Activated gamma-delta T cell treated with anti-CD3 and anti-CD28 coated beads, Interleukin-2, amount 50 U/mL, for 16 hours (primary cell): ENCODE measurements around the gene TMEM38A.
"Not testable (repeated sequence)": the region's sequence is repeated elsewhere in the genome, so short reads cannot be mapped to it uniquely, and the experiment has no call there.

Source experiments
- DNase-seq: peaks from one replicate; pipeline ENCODE4 v3.0.0-alpha.2; 2020; ENCODE audit warnings: low read depth

TMEM38A gene

GRCh38 chr19:16677055-16677454, 16.1 kb downstream of the TMEM38A start:
- no peak for DNase-seq

GRCh38 chr19:16678498-16678897, 17.6 kb downstream of the TMEM38A start:
- no peak for DNase-seq

GRCh38 chr19:16679811-16680210, 18.9 kb downstream of the TMEM38A start:
- DNase-seq, result no peak

- no peak for DNase-seq
These were observed 21.6 kb downstream of the TMEM38A start for GRCh38 chr19:16682539-16682938.

GRCh38 chr19:16684216-16684615, 23.3 kb downstream of the TMEM38A start:
- no peak for DNase-seq

GRCh38 chr19:16688084-16688483, 27.1 kb downstream of the TMEM38A start:
- no peak for DNase-seq

- DNase-seq, result no peak
These were observed 38.0 kb downstream of the TMEM38A start for GRCh38 chr19:16698914-16699313.

- DNase-seq, result no peak
These were observed 41.2 kb downstream of the TMEM38A start for GRCh38 chr19:16702123-16702522.

- DNase-seq, result no peak
These were observed 42.7 kb downstream of the TMEM38A start for GRCh38 chr19:16703677-16704076.

- DNase-seq, result not testable (repeated sequence)
These were observed 49.9 kb downstream of the TMEM38A start for GRCh38 chr19:16710870-16711269.

- DNase-seq, result not testable (repeated sequence)
These were observed 51.4 kb downstream of the TMEM38A start for GRCh38 chr19:16712295-16712694.

- peak; percentile 27 for DNase-seq
These were observed 53.9 kb downstream of the TMEM38A start for GRCh38 chr19:16714702-16715287.

GRCh38 chr19:16715611-16716010, 54.7 kb downstream of the TMEM38A start:
- DNase-seq, result no peak

GRCh38 chr19:16721051-16721450, 60.1 kb downstream of the TMEM38A start:
- no peak for DNase-seq

GRCh38 chr19:16722591-16722990, 61.7 kb downstream of the TMEM38A start:
- no peak for DNase-seq

GRCh38 chr19:16726916-16727315, 66.0 kb downstream of the TMEM38A start:
- DNase-seq, result no peak

- DNase-seq, result not testable (repeated sequence)
These were observed 74.8 kb downstream of the TMEM38A start for GRCh38 chr19:16735650-16736266.

GRCh38 chr19:16736709-16737108, 75.8 kb downstream of the TMEM38A start:
- no peak for DNase-seq

GRCh38 chr19:16737911-16738310, 77.0 kb downstream of the TMEM38A start:
- no peak for DNase-seq

- DNase-seq, result no peak
These were observed 78.6 kb downstream of the TMEM38A start for GRCh38 chr19:16739546-16739945.
